K562 (cell line): ENCODE results near the gene NEDD4L. TPM values are rescaled to one million over a fixed set of nuclear protein-coding genes. Genes with fewer than 3 reads are reported as not detected.

Source experiments
- SOX6 ChIP-seq: fragments of 450-650 bp; IDR thresholded peaks from 2 replicates; pipeline ENCODE4 v1.6.1; 2014; ENCODE audit warnings: mild to moderate bottlenecking
- ZNF75A ChIP-seq: fragments of 450-650 bp; formaldehyde crosslinking; IDR thresholded peaks from 2 replicates; pipeline ENCODE4 v1.4.0; 2020; ENCODE audit warnings: mild to moderate bottlenecking
- polyA plus RNA-seq, 8 experiments: library from polyadenylated mRNA; depleted of rRNA in 4 of 8; stranded (reverse) in 5 of 8; unstranded in 3 of 8; fragments of >200 nt; fragmentation: Nextera tagmentation in 2 of 8; fragmentation: Illumina TruSeq in 1 of 8; extraction: Ambion mirVana in 2 of 8; extraction: Trizol in 1 of 8; gene quantifications; 2 replicates each; pipeline versions ENCODE4 v1.2.1 to v1.2.3, GENCODE V29; 2011 to 2014; ENCODE audit warnings: inconsistent platforms in 1 of 8, missing spikeins in 1 of 8
- total RNA-seq, 7 experiments: library from RNA; depleted of rRNA in 6 of 7; stranded (reverse); fragments of >200 nt in 6 of 7; fragmentation: Illumina TruSeq in 2 of 7; extraction: Trizol in 2 of 7; gene quantifications; 2 replicates each; pipeline versions ENCODE4 v1.2.1 to v1.2.3, GENCODE V29; 2011 to 2021; ENCODE audit warnings: low replicate concordance in 1 of 7
- TF ChIP-seq, protein P1 (sequence below): fragments of 450-650 bp; IDR thresholded peaks from 2 replicates; pipeline ENCODE4 v1.6.1; 2016; ENCODE audit warnings: mild to moderate bottlenecking, moderate library complexity
- TF ChIP-seq, protein P2 (sequence below): sonication (generic); formaldehyde crosslinking; IDR thresholded peaks from 2 replicates; pipeline ENCODE4 v1.9.0; 2022; ENCODE audit warnings: mild to moderate bottlenecking, missing genetic modification reagents

The NEDD4L gene
- total and polyA plus RNA-seq, 9 of the 15 experiments (the other 6 are each of a cell fraction or from before 2014, with no cell fraction given), result 8.1 to 33.4 (median 19.9) TPM

DNA sequence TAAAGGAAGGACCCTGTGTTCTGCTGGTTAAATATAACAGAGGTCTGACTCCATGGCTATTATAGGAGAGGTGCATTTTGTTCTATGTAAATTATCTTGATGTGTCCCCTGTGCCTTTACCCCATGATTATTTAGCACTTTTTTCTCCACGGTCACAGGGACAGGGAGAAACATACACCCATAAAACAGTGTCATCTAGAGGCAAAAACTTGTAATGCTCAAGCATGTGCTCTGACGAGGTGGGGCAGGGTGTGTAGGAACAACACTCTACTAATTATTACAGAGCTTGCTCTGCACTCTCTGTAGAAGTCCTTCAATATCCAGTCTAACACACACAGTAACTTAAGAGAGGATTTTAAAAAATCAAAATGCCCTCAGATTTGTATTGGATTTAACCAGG is 187.9 kb downstream of the NEDD4L start (continued):
- TF ChIP-seq, protein P1, sequence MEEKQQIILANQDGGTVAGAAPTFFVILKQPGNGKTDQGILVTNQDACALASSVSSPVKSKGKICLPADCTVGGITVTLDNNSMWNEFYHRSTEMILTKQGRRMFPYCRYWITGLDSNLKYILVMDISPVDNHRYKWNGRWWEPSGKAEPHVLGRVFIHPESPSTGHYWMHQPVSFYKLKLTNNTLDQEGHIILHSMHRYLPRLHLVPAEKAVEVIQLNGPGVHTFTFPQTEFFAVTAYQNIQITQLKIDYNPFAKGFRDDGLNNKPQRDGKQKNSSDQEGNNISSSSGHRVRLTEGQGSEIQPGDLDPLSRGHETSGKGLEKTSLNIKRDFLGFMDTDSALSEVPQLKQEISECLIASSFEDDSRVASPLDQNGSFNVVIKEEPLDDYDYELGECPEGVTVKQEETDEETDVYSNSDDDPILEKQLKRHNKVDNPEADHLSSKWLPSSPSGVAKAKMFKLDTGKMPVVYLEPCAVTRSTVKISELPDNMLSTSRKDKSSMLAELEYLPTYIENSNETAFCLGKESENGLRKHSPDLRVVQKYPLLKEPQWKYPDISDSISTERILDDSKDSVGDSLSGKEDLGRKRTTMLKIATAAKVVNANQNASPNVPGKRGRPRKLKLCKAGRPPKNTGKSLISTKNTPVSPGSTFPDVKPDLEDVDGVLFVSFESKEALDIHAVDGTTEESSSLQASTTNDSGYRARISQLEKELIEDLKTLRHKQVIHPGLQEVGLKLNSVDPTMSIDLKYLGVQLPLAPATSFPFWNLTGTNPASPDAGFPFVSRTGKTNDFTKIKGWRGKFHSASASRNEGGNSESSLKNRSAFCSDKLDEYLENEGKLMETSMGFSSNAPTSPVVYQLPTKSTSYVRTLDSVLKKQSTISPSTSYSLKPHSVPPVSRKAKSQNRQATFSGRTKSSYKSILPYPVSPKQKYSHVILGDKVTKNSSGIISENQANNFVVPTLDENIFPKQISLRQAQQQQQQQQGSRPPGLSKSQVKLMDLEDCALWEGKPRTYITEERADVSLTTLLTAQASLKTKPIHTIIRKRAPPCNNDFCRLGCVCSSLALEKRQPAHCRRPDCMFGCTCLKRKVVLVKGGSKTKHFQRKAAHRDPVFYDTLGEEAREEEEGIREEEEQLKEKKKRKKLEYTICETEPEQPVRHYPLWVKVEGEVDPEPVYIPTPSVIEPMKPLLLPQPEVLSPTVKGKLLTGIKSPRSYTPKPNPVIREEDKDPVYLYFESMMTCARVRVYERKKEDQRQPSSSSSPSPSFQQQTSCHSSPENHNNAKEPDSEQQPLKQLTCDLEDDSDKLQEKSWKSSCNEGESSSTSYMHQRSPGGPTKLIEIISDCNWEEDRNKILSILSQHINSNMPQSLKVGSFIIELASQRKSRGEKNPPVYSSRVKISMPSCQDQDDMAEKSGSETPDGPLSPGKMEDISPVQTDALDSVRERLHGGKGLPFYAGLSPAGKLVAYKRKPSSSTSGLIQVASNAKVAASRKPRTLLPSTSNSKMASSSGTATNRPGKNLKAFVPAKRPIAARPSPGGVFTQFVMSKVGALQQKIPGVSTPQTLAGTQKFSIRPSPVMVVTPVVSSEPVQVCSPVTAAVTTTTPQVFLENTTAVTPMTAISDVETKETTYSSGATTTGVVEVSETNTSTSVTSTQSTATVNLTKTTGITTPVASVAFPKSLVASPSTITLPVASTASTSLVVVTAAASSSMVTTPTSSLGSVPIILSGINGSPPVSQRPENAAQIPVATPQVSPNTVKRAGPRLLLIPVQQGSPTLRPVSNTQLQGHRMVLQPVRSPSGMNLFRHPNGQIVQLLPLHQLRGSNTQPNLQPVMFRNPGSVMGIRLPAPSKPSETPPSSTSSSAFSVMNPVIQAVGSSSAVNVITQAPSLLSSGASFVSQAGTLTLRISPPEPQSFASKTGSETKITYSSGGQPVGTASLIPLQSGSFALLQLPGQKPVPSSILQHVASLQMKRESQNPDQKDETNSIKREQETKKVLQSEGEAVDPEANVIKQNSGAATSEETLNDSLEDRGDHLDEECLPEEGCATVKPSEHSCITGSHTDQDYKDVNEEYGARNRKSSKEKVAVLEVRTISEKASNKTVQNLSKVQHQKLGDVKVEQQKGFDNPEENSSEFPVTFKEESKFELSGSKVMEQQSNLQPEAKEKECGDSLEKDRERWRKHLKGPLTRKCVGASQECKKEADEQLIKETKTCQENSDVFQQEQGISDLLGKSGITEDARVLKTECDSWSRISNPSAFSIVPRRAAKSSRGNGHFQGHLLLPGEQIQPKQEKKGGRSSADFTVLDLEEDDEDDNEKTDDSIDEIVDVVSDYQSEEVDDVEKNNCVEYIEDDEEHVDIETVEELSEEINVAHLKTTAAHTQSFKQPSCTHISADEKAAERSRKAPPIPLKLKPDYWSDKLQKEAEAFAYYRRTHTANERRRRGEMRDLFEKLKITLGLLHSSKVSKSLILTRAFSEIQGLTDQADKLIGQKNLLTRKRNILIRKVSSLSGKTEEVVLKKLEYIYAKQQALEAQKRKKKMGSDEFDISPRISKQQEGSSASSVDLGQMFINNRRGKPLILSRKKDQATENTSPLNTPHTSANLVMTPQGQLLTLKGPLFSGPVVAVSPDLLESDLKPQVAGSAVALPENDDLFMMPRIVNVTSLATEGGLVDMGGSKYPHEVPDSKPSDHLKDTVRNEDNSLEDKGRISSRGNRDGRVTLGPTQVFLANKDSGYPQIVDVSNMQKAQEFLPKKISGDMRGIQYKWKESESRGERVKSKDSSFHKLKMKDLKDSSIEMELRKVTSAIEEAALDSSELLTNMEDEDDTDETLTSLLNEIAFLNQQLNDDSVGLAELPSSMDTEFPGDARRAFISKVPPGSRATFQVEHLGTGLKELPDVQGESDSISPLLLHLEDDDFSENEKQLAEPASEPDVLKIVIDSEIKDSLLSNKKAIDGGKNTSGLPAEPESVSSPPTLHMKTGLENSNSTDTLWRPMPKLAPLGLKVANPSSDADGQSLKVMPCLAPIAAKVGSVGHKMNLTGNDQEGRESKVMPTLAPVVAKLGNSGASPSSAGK, result 0 out of 2 replicates have a peak, but pooled peaks have one; percentile 28
- TF ChIP-seq ZNF75A (no peak), SOX6 (no peak)
- TF ChIP-seq, protein P2, sequence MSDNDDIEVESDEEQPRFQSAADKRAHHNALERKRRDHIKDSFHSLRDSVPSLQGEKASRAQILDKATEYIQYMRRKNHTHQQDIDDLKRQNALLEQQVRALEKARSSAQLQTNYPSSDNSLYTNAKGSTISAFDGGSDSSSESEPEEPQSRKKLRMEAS (CRISPR knock-in tag), result peak; percentile 51; the same call in 1 of the 2 replicates
- TF ChIP-seq, all 486 proteins: peak for 10
